WTC11 (cell line): Measurements from ENCODE around the gene SH2D6.

ENCODE experiments used
- NR1H2 ChIP-seq: sonication (generic); formaldehyde crosslinking; IDR thresholded peaks from 2 replicates; pipeline ENCODE4 v1.9.0; 2021; ENCODE audit warnings: mild to moderate bottlenecking, moderate library complexity, missing genetic modification reagents
- TCF7 ChIP-seq: sonication (generic); formaldehyde crosslinking; IDR thresholded peaks from 2 replicates; pipeline ENCODE4 v1.8.0; 2022; ENCODE audit warnings: mild to moderate bottlenecking, low read depth, missing genetic modification reagents, moderate library complexity
- TEAD4 ChIP-seq: sonication (generic); formaldehyde crosslinking; IDR thresholded peaks from 2 replicates; pipeline ENCODE4 v1.8.0; 2022; ENCODE audit warnings: mild to moderate bottlenecking, missing genetic modification reagents
- ZNF671 ChIP-seq: fragments of 250-450 bp; sonication (Bioruptor Pico); IDR thresholded peaks from 2 replicates; pipeline ENCODE4 v1.8.0; 2021; ENCODE audit warnings: mild to moderate bottlenecking
- TF ChIP-seq, protein P1 (sequence below): fragments of 200-600 bp; IDR thresholded peaks from 2 replicates; pipeline ENCODE4 v1.8.0; 2022; ENCODE audit warnings: antibody characterized with exemption
- TF ChIP-seq, protein P2 (sequence below): sonication (generic); formaldehyde crosslinking; IDR thresholded peaks from 2 replicates; pipeline ENCODE4 v1.8.1; 2022; ENCODE audit warnings: low read depth, missing genetic modification reagents, borderline replicate concordance
- TF ChIP-seq, protein P3 (sequence below): sonication (generic); formaldehyde crosslinking; IDR thresholded peaks from 2 replicates; pipeline ENCODE4 v1.8.0; 2022; ENCODE audit warnings: mild to moderate bottlenecking, missing genetic modification reagents
- TF ChIP-seq, protein P4 (sequence below): sonication (generic); formaldehyde crosslinking; conservative IDR thresholded peaks from 2 replicates; pipeline ENCODE4 v1.8.1; 2023; ENCODE audit warnings: mild to moderate bottlenecking, low read depth, missing genetic modification reagents, moderate library complexity

DNA sequence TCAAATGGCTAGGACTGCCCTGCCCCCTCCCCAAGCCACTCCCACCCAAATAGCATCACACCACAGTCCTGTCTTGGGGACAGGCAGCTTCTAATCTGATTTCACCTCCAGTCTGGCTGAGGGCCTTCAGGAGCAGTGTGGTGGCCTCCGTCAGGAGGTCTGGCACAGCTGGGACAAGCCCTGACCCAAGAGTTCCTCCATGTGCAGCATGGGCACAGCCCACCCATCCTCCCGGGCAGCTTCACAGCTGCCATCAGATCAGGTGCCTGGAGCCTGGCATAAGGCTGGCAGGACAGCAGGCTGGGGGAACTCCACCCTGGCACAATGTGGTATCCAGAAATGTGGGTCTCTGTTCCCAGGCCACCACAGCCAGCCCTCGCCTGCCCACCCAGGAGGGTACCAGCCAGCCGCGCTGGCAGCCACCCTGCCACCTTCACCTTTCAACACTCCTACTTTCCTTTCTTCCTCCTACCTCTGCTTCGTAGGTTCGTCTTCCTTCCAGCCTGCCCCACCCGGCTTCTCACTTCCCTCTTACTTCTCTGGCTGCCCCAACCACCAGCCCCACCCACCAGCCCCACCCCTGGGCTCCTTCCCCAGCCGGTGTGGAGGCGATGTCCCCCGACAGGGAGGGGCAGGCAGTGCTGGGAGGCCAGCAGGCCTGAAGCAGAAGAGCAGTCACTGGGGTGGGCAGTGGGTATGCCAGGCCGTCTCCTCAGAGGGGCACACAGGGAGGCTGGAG is 8.5 kb upstream of the SH2D6 start, which contains the start of gene CAPG:
- TF ChIP-seq, protein P1, sequence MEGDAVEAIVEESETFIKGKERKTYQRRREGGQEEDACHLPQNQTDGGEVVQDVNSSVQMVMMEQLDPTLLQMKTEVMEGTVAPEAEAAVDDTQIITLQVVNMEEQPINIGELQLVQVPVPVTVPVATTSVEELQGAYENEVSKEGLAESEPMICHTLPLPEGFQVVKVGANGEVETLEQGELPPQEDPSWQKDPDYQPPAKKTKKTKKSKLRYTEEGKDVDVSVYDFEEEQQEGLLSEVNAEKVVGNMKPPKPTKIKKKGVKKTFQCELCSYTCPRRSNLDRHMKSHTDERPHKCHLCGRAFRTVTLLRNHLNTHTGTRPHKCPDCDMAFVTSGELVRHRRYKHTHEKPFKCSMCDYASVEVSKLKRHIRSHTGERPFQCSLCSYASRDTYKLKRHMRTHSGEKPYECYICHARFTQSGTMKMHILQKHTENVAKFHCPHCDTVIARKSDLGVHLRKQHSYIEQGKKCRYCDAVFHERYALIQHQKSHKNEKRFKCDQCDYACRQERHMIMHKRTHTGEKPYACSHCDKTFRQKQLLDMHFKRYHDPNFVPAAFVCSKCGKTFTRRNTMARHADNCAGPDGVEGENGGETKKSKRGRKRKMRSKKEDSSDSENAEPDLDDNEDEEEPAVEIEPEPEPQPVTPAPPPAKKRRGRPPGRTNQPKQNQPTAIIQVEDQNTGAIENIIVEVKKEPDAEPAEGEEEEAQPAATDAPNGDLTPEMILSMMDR = no peak
- TF ChIP-seq, protein P2, sequence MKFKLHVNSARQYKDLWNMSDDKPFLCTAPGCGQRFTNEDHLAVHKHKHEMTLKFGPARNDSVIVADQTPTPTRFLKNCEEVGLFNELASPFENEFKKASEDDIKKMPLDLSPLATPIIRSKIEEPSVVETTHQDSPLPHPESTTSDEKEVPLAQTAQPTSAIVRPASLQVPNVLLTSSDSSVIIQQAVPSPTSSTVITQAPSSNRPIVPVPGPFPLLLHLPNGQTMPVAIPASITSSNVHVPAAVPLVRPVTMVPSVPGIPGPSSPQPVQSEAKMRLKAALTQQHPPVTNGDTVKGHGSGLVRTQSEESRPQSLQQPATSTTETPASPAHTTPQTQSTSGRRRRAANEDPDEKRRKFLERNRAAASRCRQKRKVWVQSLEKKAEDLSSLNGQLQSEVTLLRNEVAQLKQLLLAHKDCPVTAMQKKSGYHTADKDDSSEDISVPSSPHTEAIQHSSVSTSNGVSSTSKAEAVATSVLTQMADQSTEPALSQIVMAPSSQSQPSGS = no peak
- TF ChIP-seq TEAD4 (no peak), TCF7 (CRISPR knock-in tag) (no peak), NR1H2 (CRISPR knock-in tag) (no peak), ZNF671 (no peak)
- TF ChIP-seq, protein P3, sequence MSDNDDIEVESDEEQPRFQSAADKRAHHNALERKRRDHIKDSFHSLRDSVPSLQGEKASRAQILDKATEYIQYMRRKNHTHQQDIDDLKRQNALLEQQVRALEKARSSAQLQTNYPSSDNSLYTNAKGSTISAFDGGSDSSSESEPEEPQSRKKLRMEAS (CRISPR knock-in tag) = no peak
- TF ChIP-seq, protein P4, sequence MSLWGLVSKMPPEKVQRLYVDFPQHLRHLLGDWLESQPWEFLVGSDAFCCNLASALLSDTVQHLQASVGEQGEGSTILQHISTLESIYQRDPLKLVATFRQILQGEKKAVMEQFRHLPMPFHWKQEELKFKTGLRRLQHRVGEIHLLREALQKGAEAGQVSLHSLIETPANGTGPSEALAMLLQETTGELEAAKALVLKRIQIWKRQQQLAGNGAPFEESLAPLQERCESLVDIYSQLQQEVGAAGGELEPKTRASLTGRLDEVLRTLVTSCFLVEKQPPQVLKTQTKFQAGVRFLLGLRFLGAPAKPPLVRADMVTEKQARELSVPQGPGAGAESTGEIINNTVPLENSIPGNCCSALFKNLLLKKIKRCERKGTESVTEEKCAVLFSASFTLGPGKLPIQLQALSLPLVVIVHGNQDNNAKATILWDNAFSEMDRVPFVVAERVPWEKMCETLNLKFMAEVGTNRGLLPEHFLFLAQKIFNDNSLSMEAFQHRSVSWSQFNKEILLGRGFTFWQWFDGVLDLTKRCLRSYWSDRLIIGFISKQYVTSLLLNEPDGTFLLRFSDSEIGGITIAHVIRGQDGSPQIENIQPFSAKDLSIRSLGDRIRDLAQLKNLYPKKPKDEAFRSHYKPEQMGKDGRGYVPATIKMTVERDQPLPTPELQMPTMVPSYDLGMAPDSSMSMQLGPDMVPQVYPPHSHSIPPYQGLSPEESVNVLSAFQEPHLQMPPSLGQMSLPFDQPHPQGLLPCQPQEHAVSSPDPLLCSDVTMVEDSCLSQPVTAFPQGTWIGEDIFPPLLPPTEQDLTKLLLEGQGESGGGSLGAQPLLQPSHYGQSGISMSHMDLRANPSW = no peak
